ENCODE results near the gene CDH13.

CDH13 gene

GRCh38 chr16:82963653-82964052 lies 336.9 kb downstream of the CDH13 start:
- no peak for DNase-seq

- no peak for DNase-seq
Observed at GRCh38 chr16:82965808-82966207, 339.0 kb downstream of the CDH13 start.

DNA sequence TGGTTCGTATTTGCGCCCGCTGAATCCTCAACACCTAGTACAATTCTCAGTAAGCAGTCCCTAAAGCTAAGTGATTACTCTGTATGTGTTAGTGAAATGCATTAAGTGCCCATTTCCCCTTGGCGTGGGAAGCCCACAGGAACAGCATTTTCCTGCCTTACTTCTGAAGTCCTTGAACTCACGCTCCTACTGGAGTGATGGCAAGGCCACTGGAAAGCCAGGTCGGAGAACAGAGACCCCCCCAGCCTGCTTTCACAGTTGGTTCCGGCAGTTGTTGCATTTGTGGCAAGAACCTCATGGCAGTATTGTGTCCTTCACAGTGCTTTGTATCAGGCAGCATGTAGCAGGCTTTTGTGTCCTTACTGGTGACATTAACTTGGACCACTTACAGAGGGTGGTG lies 340.7 kb downstream of the CDH13 start:
- no peak for DNase-seq

- DNase-seq, result no peak
Observed at GRCh38 chr16:82971126-82971525, 344.4 kb downstream of the CDH13 start.

GRCh38 chr16:82972331-82972919 lies 345.7 kb downstream of the CDH13 start:
- no peak for DNase-seq

DNA sequence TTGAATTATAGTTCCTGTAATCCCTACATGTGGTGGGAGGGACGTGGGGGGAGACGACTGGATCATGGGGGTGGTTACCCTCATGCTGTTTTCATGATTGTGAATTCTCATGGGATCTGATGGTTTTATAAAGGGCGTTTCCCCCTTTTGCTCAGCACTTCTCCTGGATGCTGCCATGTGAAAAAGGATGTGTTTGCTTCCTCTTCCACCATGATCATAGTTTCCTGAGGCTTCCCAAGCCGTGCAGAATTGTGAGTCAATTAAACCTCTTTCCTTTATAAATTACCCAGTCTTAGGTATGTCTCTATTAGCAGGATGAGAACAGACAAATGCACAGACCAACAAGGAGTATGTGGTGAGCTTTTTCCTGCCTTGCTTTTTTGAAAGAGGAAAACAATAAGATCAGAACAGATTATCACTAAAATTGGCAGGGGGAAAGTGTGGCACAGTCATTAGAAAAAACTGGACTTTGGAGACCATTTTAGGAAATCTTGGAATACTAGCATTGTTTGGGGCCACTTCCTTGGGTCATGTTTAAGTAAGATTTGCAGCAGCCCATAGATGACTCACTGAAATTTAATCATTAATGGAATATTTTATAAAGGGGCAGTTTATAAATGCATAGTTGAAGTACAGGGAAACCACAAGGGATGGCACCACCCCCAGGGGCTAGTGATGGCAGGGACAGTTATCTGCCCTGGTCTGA lies 352.8 kb downstream of the CDH13 start:
- no peak for DNase-seq

GRCh38 chr16:82980810-82981209 lies 354.0 kb downstream of the CDH13 start:
- no peak for DNase-seq

DNA sequence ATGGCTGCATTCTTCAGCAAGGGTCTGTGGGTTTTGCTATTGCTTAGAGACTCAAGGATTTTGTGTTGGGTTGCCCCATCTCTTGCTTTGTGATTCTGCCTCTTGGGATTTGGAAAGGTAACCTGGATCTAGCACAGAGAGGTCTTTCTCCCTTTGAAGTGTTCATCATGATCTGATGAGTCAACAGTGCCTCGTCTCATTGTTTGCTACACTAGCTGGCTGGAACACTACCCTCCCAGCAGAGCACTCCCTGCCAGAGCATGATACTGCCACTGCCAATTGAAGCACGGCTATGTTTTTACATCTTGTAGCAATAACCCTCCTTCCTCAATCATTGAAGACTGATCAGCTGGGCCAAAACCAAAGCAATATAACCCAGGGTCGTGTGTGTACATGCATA lies 361.0 kb downstream of the CDH13 start:
- DNase-seq, result no peak

GRCh38 chr16:82990155-82990554 lies 363.4 kb downstream of the CDH13 start:
- no peak for DNase-seq

- DNase-seq, result no peak
Observed at GRCh38 chr16:82991410-82991809, 364.6 kb downstream of the CDH13 start.

DNA sequence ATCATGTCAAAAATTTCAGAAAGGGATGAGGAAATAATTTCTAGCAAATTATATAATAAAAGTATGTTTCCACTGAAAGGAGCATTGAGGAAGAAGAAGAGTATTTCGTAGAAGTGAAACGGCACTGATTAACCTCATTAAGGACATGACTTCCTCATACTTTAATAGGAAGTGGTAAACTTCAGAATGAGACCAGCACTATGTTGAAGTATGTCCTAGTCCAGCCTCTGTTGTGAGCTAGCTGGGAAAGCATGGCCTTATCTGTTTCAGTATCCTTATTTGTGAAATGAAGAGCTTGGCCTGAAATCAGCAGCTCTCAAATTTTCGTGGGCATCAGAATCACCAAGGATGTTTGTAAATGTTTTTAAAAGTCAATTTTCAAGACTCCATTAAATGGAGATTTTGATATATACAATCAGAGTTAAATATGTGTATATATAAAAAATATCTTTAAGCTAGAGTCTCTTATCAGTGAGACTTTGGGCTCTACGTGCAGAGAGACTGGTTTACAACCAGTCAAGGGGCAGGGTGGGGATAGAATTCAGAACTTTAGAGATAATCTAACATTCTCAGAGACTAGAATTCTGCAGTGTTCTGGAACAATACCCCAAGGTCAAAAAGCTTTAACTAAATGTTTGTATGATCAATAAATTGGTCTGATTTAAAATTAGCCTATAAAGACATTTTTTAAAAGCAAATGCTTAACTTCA lies 365.4 kb downstream of the CDH13 start:
- no peak for DNase-seq

DNA sequence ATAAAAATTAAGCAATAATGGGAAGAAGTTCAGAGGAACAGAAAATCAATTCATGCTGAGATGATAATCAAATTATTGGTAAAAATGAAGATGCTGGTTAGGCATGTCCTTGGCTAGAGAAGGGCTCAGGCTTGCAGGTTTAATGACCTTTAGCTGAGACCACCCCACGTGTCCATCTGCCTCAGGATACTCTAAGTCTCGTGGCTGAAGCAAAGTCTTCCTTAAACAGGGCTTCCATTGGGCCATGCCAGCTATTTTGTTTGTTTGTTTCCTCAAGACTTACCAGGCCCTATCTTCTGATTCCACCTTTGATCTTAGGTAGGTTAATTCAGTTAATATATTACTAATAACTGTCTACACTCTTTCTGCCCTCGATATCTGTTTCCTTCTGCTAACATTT lies 366.0 kb downstream of the CDH13 start:
- DNase-seq, result no peak

GRCh38 chr16:82993415-82993814 lies 366.6 kb downstream of the CDH13 start:
- no peak for DNase-seq

- DNase-seq, result peak; percentile 38
Observed at GRCh38 chr16:82993926-82994325, 367.2 kb downstream of the CDH13 start.

- no peak for DNase-seq
Observed at GRCh38 chr16:82995286-82995923, 368.6 kb downstream of the CDH13 start.

DNA sequence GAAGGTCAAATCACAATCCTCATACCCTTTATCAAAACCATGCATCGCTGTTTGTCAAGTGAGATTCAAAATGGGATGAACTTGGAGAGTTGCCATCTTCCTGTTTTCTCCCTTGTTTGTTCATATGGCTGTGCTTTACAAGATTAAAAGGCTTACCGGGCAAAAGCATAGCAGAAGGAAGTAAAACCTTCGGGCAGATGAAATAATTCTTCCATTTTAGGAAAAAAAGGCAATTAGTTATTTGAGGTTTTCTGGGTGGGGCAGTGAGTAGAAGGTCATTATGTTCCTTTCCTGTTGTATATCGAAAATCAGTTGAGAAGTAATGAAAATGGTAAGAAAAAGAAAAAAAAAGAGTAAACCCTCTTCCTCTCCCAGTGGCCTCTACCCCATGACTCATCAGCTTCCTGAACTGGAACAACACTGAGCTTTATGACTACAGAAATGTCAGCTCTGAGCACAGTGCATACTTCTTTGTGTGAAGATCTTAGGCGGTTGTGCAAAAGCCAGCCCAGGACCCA lies 369.2 kb downstream of the CDH13 start:
- no peak for DNase-seq

GRCh38 chr16:82996814-82997213 lies 370.0 kb downstream of the CDH13 start:
- no peak for DNase-seq

DNA sequence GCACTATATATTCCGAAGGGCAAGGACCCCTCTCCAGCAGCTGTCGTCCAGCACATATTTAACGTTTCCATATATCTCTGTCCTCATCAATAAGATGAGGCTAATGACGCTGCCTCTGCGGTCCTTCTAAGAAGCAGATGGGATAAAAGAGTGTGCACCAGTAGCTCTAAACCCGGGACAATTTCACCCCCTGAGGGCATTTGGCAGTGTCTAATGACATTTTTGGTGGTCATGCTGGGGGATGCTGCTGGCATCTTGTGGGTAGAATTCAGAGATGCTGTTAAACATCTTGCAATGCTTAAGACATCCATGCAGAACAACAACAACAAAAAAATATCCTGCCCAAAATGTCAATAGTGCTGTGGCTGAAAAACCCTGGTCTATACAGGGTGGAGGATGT lies 372.9 kb downstream of the CDH13 start:
- DNase-seq, result no peak

- no peak for DNase-seq
Observed at GRCh38 chr16:83002351-83003334, 375.9 kb downstream of the CDH13 start.

DNA sequence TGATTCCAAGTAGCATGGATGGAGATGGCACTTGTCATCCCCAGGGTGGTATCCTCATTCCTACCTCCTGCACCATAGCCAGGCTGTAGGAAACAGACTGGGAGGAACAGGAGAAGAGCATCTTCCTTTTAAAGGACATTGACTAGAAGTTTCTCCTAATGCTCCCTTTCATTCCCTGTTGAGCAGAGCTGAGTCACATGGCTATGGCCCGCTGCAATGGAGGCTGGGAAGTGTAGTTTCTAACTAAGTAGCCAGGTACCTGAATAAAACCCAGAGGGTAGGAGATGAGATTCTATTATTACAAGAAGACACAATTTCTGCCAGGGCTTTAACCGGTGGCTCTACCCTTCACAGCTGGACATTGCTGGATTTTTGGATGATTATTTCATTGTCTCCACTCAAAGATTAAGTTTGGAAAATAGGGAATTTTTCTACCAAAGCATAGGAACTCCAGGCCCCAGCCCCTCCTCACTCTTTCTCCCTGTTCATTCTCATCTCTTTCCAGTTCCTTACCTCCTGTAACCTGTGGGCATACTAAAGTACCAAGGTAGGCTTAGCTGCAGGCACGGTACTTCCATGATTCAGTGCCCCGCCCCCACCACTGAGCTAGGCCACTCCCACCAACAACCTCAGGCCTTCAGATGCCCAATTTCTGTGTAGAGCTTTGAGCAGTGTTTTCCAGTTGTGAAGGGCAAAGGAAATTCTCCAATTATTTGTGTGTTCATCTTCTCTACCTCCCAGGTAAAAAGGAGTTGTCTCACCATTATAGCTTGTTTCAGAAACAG lies 378.3 kb downstream of the CDH13 start:
- no peak for DNase-seq

GRCh38 chr16:83005653-83006160 lies 378.9 kb downstream of the CDH13 start:
- no peak for DNase-seq
